Measurements from ENCODE around the gene PDE4A. TPM values are rescaled to one million over a fixed set of nuclear protein-coding genes. Genes with fewer than 3 reads are reported as not detected.
A peak's percentile ranks its signal among the peaks of the same experiment; 100 is the strongest.

PDE4A gene
- total RNA-seq, 2 donors from 2014 or later, result 14.5 to 46.6 TPM

DNA sequence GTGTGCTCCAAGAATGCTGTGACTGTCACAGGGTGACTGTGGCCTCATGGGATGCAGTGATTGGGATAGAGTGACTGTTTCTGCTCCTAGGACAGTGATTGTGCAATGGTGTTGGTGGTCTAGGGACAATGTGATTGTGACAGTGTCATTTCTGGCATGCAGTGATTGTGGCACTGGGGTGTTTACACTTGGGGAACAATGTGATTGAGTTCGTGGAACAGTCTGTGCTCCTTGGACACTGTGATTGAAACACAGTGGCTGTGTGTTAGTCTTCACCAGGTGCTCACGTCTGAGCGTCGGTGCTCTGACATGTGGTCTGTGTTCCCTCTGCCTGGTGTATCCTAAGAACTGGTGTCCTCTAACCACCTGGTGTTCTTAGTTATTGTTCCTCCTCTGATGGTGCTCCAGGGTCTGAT is 1.7 kb downstream of the PDE4A start:
- Mint-ChIP-seq H3K27ac (peak overlapping the region; percentile 66 to 74), H3K27me3 (peaks cover 9 to 14% of the 10 kb centered on the region in 2 donors), H3K36me3 (no peaks in the 10 kb centered on the region), H3K9me3 (peaks cover under 1% of the 10 kb centered on the region), H3K4me3 (peak overlapping the region; percentile 94), H3K4me1 (ENCODE audit: low read depth in 2 of 2) (peaks cover 60% of the 10 kb centered on the region in 2 donors)
- no peak for ATAC-seq
- DNase-seq (ENCODE audit: low spot score), result no peak

DNA sequence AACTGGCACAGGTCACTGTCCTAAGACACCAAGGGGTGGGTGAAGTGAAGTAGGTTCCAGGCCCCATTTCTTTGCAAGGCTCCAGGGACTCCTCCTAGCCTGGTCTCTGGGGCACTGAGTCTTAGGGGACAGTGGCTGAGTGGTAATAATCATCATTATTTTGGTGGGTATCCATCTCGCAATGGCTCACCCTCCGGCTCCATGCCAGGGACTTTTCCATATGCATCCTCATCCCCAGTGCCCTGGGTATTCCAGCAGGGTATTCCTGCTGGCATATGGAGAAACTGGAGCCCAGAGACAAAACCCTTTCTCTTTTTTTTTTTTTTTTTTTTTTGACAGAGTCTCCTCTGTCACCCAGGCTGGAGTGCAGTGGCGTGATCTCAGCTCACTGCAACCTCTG is 2.5 kb downstream of the PDE4A start:
- no peak overlapping the region for H3K27ac Mint-ChIP-seq
- no peak overlapping the region for H3K4me3 Mint-ChIP-seq
- DNase-seq (ENCODE audit: low spot score) (no peak), ATAC-seq (no peak)
- peaks cover 9 to 14% of the 10 kb centered on the region in 2 donors for H3K27me3 Mint-ChIP-seq
- no peaks in the 10 kb centered on the region for H3K36me3 Mint-ChIP-seq
- peaks cover 4% of the 10 kb centered on the region for H3K9me3 Mint-ChIP-seq
- peaks cover 67 to 68% of the 10 kb centered on the region in 2 donors for H3K4me1 Mint-ChIP-seq (ENCODE audit: low read depth in 2 of 2)

DNA sequence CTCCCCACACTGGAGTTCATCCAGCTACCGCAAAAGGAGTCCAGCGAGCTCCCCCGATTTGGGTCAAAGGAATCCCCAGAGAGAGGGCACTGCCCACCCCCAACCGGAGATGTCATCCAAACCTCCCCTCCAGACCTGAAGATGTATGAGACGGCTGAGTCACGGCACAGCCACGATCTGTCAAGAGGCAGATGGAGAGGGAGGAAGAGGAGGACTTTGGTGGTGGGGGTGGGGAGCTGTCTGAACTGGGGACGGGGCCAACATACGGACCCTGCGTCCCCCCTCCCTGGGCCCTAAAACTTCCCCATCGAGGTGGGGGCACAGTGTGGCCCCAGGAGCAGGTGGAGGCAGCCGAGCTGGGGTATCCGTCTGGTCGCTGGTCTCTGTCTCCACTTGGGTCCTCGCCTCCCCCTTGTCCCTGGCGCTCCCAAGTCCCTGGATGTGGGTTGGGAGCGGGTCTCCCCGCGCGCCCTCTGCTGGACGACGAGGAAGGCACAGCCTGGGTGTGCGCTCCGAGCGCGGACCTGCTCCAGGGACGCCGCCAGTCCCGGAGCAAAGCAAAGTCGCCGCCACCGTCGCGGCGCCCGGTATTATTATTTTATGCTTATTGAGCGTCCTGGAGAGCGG is 3.8 kb downstream of the PDE4A start:
- DNase-seq (ENCODE audit: low spot score) (no peak), ATAC-seq (peak; percentile 17 to 29)
- peaks cover 4 to 7% of the 10 kb centered on the region in 2 donors for H3K27me3 Mint-ChIP-seq
- peaks cover 6% of the 10 kb centered on the region for H3K9me3 Mint-ChIP-seq
- H3K36me3 Mint-ChIP-seq, result no peaks in the 10 kb centered on the region
- H3K27ac Mint-ChIP-seq, result peak overlapping the region; percentile 86 to 92
- H3K4me3 Mint-ChIP-seq, result peak overlapping the region; percentile 88
- H3K4me1 Mint-ChIP-seq (ENCODE audit: low read depth in 2 of 2), result peaks cover 73% of the 10 kb centered on the region in 2 donors

DNA sequence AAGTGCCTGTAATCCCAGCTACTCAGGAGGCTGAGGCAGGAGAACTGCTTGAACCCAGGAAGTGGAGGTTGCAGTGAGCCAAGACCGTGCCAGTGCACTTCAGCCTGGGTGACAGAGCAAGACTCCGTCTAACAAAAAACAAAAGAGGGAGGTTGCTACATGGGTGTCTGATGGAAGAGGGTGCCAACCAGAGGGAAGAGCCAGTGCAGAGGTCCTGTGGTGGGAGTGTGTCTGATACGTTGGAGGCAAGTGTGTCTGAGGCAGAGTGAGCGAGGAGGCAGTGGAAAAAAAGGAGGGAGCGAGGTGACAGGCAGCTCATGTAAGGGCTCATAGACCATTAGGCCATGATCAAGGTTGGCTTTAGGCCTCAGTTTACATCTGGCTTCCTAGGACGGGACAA is 6.8 kb downstream of the PDE4A start:
- no peak for ATAC-seq
- Mint-ChIP-seq H3K36me3 (no peaks in the 10 kb centered on the region), H3K27ac (peak overlapping the region; percentile 86 to 92), H3K9me3 (peaks cover 6% of the 10 kb centered on the region), H3K4me1 (ENCODE audit: low read depth in 2 of 2) (peaks cover 74 to 78% of the 10 kb centered on the region in 2 donors), H3K4me3 (peak overlapping the region; percentile 74), H3K27me3 (no peaks in the 10 kb centered on the region)
- no peak for DNase-seq (ENCODE audit: low spot score)

DNA sequence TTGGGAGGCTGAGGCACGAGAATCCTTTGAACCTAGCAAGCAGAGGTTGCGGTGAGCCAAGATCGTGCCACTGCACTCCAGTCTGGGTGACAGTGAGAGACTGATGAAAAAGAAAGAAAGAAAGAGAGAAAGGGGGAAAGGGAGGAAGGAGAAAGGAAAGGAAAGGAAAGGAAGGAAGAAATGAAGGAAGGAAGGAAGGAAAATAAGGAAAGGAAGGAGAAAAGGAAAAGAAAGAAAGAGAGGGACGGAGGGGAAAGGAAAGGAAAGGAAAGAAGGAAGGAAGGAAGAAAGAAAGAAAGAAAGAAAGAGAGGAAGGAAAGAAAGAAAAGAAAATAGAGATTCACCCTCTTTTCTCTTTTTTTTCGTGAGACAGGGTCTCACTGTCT is 8.7 kb downstream of the PDE4A start:
- ATAC-seq (no peak), DNase-seq (ENCODE audit: low spot score) (no peak)
- Mint-ChIP-seq H3K27ac (peak overlapping the region; percentile 86 to 92), H3K27me3 (no peaks in the 10 kb centered on the region), H3K36me3 (no peaks in the 10 kb centered on the region), H3K9me3 (peaks cover 6% of the 10 kb centered on the region), H3K4me3 (peak overlapping the region; percentile 74), H3K4me1 (ENCODE audit: low read depth in 2 of 2) (peaks cover 71 to 73% of the 10 kb centered on the region in 2 donors)

DNA sequence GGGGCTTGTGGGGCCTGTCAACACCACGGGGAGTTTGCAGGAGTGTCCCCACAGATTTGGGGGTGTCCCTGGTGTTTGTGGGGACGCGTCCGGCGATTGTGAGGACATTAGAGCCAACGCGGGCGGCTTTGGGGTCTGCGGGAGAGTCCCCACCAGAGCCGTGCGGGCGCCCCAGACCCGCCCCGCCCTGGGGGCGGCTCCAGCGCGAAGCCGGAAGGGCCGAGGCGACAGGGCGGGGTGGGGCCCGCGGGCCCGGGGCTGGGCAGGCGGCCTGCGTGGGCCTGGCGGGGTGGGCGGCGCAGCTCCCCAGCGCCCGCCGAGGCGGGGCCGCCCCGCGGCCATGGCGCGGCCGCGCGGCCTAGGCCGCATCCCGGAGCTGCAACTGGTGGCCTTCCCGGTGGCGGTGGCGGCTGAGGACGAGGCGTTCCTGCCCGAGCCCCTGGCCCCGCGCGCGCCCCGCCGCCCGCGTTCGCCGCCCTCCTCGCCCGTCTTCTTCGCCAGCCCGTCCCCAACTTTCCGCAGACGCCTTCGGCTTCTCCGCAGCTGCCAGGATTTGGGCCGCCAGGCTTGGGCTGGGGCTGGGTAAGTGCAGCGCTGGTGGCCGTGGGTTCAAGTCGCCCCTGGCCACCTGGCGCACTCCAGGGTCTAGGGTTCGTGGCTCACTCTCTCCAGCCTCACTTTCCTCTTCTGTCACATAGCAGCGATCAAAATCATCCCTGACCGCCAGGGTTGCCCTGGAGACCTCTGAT is 10.3 kb downstream of the PDE4A start:
- DNase-seq (ENCODE audit: low spot score), result no peak
- Mint-ChIP-seq H3K36me3 (no peaks in the 10 kb centered on the region), H3K9me3 (peaks cover 6% of the 10 kb centered on the region), H3K27ac (peak overlapping the region; percentile 86 to 92), H3K4me1 (ENCODE audit: low read depth in 2 of 2) (peaks cover 65% of the 10 kb centered on the region in 2 donors), H3K4me3 (peak overlapping the region; percentile 91), H3K27me3 (no peaks in the 10 kb centered on the region)
- ATAC-seq, result peak; percentile 59 to 74

DNA sequence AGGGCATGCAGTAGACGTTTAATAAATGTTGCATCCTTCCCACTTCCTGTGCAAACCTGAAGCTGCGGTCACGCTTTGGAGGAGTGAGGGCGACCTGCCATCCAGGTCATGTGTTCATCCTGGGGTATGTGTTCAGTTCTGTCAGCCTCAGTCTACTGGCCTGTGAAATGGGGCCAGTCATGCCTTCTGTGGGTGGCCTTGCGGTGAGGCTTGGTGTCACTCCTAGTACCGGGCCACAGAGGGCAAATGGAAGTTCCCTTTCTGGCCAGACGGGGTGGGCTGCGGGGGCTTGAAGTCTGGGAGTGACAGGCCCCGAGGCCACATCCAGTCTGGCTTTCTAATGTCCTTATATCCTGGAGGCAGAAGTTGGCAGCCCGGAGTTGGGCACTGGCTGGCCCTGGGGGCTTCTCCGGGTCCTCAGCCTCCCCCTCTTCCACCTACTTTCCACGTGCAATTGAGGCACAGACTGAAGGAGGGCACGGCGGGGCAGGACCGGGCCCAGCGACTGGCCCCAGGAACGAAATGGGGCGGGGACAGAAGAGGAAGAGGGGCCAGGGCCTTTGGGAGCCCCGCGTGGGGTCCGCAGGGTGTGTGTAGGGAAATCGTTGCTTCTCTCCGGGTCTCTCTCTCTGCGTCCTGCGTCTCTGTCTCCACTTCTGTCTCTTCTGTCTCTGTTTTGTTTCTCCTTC is 11.1 kb downstream of the PDE4A start:
- H3K36me3 Mint-ChIP-seq, result no peaks in the 10 kb centered on the region
- no peaks in the 10 kb centered on the region for H3K27me3 Mint-ChIP-seq
- H3K4me3 Mint-ChIP-seq, result peak overlapping the region; percentile 91
- peaks cover 6% of the 10 kb centered on the region for H3K9me3 Mint-ChIP-seq
- ATAC-seq (peak; percentile 63 to 69), DNase-seq (ENCODE audit: low spot score) (peak; percentile 85)
- H3K4me1 Mint-ChIP-seq (ENCODE audit: low read depth in 2 of 2), result peaks cover 58 to 61% of the 10 kb centered on the region in 2 donors
- H3K27ac Mint-ChIP-seq, result peak overlapping the region; percentile 84 to 86

DNA sequence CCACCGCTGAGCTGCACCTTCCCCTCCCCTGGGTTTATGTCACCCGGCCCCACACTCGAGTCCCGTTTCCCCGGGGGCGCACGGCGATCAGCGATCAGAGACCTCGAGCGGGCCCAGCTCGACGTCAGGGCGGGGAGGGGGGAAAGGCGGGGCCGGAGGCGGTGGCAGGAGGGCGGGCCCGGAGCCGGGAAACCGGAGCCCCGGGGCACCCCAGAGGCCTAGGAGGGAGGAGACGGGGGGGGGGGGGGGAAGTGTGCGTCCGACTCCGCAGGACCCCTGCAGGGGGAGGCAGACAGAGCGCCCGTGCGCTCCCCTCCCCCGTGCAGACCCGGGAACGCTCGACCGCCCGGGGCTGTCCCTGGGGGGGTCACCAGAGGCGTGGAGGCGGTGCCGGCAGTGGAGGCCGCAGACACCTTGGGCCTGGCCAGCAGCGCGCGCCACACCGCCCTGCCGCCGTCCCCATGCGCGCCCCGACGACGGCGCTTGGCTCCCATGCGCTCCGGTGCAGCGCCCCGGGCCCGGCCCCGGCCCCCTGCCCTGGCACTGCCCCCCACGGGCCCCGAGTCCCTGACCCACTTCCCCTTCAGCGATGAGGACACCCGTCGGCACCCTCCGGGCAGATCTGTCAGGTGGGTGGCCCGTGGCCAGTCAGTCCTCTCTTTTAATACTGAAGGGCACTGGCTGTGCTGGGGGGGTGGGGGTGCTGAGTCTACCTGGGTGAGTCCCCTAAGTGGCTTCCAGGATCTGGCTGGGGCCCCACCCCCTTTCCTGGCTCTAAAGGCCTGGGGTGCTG is 11.8 kb downstream of the PDE4A start:
- Mint-ChIP-seq H3K4me1 (ENCODE audit: low read depth in 2 of 2) (peaks cover 50 to 56% of the 10 kb centered on the region in 2 donors), H3K36me3 (no peaks in the 10 kb centered on the region), H3K27me3 (no peaks in the 10 kb centered on the region), H3K4me3 (peak overlapping the region; percentile 91), H3K9me3 (peaks cover 5% of the 10 kb centered on the region), H3K27ac (peak overlapping the region; percentile 84 to 86)
- ATAC-seq, result peak; percentile 55 to 67
- DNase-seq (ENCODE audit: low spot score), result peak; percentile 81

DNA sequence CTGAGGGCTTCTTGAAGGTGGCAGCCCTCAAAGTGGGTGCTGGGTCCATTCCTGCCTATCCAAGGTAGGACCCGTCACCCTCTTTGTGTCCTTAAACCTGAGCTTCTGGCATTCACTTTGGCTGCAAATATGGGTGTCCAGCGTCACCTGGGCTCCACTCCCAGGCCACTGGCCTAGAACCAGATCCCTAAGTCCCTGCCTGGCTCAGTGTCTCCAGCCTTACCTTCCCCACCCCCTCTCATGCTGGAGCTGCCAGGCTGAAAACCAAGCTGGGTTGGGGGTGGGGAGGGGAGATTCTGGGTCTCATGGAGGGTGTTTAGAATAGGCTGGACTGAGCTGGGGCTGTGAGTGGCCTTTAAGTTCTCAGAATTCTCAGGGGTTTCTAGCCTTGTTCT is 12.4 kb downstream of the PDE4A start:
- Mint-ChIP-seq H3K4me1 (ENCODE audit: low read depth in 2 of 2) (peaks cover 44 to 50% of the 10 kb centered on the region in 2 donors), H3K27ac (peak overlapping the region in 1 of 2 donors; percentile 67), H3K36me3 (no peaks in the 10 kb centered on the region), H3K27me3 (no peaks in the 10 kb centered on the region), H3K4me3 (peak overlapping the region; percentile 66), H3K9me3 (peaks cover 2% of the 10 kb centered on the region)
- DNase-seq (ENCODE audit: low spot score) (no peak), ATAC-seq (no peak)

DNA sequence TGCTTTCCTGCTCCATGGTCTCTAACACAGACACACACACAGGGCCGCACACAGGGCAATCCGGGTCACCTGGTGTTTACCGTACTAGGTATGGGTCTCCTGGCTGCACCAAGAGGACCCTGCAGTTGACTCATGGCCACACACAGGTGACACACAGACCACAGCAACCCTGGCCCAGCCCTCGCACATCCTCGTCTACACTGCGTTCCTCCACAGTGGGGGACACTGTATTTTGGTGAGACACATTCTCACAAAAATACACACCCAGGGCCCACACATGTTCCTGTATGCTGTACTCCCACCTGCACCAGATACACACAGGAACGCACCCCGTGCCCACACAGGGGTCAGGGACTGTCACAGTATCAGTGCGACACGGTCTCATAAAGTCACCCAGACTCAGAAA is 12.8 kb downstream of the PDE4A start:
- peak overlapping the region; percentile 21 to 67 for H3K27ac Mint-ChIP-seq
- H3K27me3 Mint-ChIP-seq, result no peaks in the 10 kb centered on the region
- H3K36me3 Mint-ChIP-seq, result no peaks in the 10 kb centered on the region
- ATAC-seq, result no peak
- peak overlapping the region; percentile 66 for H3K4me3 Mint-ChIP-seq
- DNase-seq (ENCODE audit: low spot score), result no peak
- H3K4me1 Mint-ChIP-seq (ENCODE audit: low read depth in 2 of 2), result peaks cover 40 to 46% of the 10 kb centered on the region in 2 donors
- peaks cover under 1% of the 10 kb centered on the region for H3K9me3 Mint-ChIP-seq

DNA sequence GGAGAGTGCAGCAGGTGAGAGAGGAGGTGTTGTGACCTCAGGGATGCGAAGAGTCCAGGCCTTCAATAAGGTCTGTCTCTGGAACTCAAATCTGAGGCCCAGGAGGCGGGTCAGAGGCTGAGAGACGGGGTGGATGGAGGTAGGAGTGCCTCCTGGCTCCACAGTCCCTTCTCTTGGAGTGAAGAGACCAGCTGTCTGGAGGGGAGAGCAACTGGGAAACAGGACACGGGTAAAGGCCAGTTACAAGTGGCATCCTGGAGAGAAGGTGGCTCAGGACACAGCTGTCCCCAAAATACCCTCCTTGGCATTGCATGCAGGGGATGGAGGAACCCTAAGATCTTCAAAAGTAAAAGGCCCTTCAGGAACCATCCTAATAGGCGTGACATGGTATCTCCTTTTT is 19.2 kb downstream of the PDE4A start:
- Mint-ChIP-seq H3K27ac (peak overlapping the region in 1 of 2 donors; percentile 32), H3K36me3 (no peaks in the 10 kb centered on the region), H3K4me3 (no peak overlapping the region), H3K9me3 (no peaks in the 10 kb centered on the region), H3K4me1 (ENCODE audit: low read depth in 2 of 2) (peaks cover 0 to 7% of the 10 kb centered on the region in 2 donors), H3K27me3 (no peaks in the 10 kb centered on the region)
- DNase-seq (ENCODE audit: low spot score), result no peak
- ATAC-seq, result no peak

DNA sequence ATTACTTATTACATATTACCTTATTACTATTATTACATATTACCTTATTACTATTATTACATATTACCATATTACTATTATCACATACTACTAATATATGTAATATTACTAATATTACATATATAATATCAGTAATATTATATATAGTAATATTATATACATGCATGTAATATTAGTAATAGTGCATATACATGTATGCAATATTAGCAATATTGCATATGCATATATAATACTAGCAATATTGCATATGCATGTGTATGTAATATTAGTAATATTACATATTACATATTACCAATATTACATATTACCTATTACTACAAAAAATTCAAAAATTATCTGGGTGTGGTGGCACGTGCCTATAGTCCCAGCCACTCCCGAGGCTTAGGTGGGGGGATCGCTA is 22.4 kb downstream of the PDE4A start:
- Mint-ChIP-seq H3K4me1 (ENCODE audit: low read depth in 2 of 2) (peaks cover 0 to 5% of the 10 kb centered on the region in 2 donors), H3K9me3 (no peaks in the 10 kb centered on the region), H3K36me3 (no peaks in the 10 kb centered on the region), H3K27me3 (no peaks in the 10 kb centered on the region), H3K4me3 (no peak overlapping the region), H3K27ac (no peak overlapping the region)
- DNase-seq (ENCODE audit: low spot score) (no peak), ATAC-seq (no peak)

DNA sequence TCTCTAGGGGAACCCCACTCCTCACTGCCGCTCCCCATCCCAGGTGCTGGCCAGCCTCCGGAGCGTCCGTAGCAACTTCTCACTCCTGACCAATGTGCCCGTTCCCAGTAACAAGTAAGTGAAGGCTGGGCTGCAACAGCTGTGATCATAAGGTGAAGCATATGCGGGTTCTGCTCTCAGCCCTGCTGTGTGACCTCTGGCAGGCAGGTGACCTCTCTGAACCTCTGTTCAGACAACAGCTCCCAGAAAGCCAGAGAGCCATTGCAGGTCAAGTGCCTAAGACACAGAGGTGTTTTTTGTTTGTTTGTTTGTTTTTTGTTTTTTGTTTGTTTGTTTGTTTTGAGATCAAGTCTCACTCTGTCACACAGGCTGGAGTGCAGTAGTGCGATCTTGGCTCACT is 28.7 kb downstream of the PDE4A start:
- H3K9me3 Mint-ChIP-seq, result no peaks in the 10 kb centered on the region
- peaks cover 16 to 19% of the 10 kb centered on the region in 2 donors for H3K4me1 Mint-ChIP-seq (ENCODE audit: low read depth in 2 of 2)
- H3K36me3 Mint-ChIP-seq, result peaks cover 13% of the 10 kb centered on the region
- no peak overlapping the region for H3K4me3 Mint-ChIP-seq
- no peak for DNase-seq (ENCODE audit: low spot score)
- no peaks in the 10 kb centered on the region for H3K27me3 Mint-ChIP-seq
- ATAC-seq, result no peak
- peak overlapping the region in 1 of 2 donors; percentile 72 for H3K27ac Mint-ChIP-seq

Data from natural killer cell treated with Interleukin-12 subunit alpha and Interleukin-12 subunit beta and Interleukin-15 and Interleukin-18, amount 100 ng/mL, for 72 hours (primary cell).